HCT116 (cell line): ENCODE data around the gene PRKCA. TPM values are rescaled to one million over a fixed set of nuclear protein-coding genes. Genes with fewer than 3 reads are reported as not detected.

Source experiments
- ATAC-seq: fragments of 200-7000 bp; cut with Tn5 transposase; 2 replicates; pipeline ENCODE4 v1.9.1; 2020; ENCODE audit warnings: mild to moderate bottlenecking, moderate library complexity
- BruUV-seq: library from RNA; stranded (reverse); fragments of 400-500 nt; replicated peaks from 2 replicates; lab custom pipeline; 2021; lab: Mats Ljungman, UMichigan
- CTCF ChIA-PET: fragments of 300-600 bp; sonication (Branson Sonifier 250); formaldehyde crosslinking; loops from one replicate; lab custom pipeline; 2021; ENCODE audit warnings: antibody characterized with exemption; lab: Charles Lee
- POLR2A ChIA-PET: fragments of 300-600, 350-600 bp; sonication (Branson Sonifier 250); formaldehyde crosslinking; loops from one replicate; lab custom pipeline; 2021; ENCODE audit warnings: antibody characterized with exemption; lab: Charles Lee
- RAD21 ChIA-PET, 2 experiments: fragments of 300-600 bp; sonication (Branson Sonifier 250); formaldehyde crosslinking; loops; one replicate each; lab custom pipeline; 2023; ENCODE audit warnings: low total read pairs in 2 of 2; ENCODE audit not compliant: uncharacterized antibody in 2 of 2, unreplicated experiment in 2 of 2, low non-redundant PET in 1 of 2; lab: Charles Lee
- DNase-seq: peaks from one replicate; pipeline ENCODE4 v3.0.0-alpha.2; 2010; ENCODE audit warnings: low read depth, low spot score
- H2AFZ ChIP-seq: fragments of 200-600 bp; shearing (Covaris generic), sonication (generic); 2 replicates; pipeline ENCODE4 v1.6.1; 2017; ENCODE audit warnings: low read depth, mixed run types, mixed read lengths, antibody characterized with exemption, low read length; ENCODE audit not compliant: poor library complexity, severe bottlenecking
- H3K27ac ChIP-seq: 2 replicates; pipeline ENCODE4 v1.5.1; 2012; ENCODE audit warnings: low read depth, low read length
- H3K27me3 ChIP-seq: fragments of 200-600 bp; sonication (generic); 2 replicates; pipeline ENCODE4 v1.6.1; 2016; ENCODE audit warnings: mixed run types, low read length, mixed read lengths; ENCODE audit not compliant: insufficient read depth
- H3K36me3 ChIP-seq, 2 experiments: fragments of 200-500 bp in 1 of 2; fragments of 200-600 bp in 1 of 2; sonication (Bioruptor generic) in 1 of 2; sonication (generic) in 1 of 2; 2 replicates each; pipeline versions ENCODE4 v1.5.1 to v1.6.1; 2014 to 2016; ENCODE audit warnings: low read length in 2 of 2, inconsistent platforms in 1 of 2, mixed read lengths in 1 of 2, mixed run types in 1 of 2; ENCODE audit not compliant: insufficient read depth in 2 of 2, control insufficient read depth in 1 of 2
- H3K4me1 ChIP-seq, 2 experiments: fragments of 200-600 bp in 1 of 2; sonication (generic) in 1 of 2; 2 replicates each; pipeline versions ENCODE4 v1.5.1 to v1.6.1; 2012 to 2017; ENCODE audit warnings: low read length in 2 of 2, inconsistent platforms in 1 of 2, mild to moderate bottlenecking in 1 of 2, mixed read lengths in 1 of 2, mixed run types in 1 of 2, moderate library complexity in 1 of 2; ENCODE audit not compliant: insufficient read depth in 2 of 2, control insufficient read depth in 1 of 2
- H3K4me2 ChIP-seq: fragments of 200-600 bp; sonication (generic); 2 replicates; pipeline ENCODE4 v1.6.1; 2017; ENCODE audit warnings: mixed run types, low read length, mixed read lengths
- H3K4me3 ChIP-seq, 2 experiments: fragments of 200-600 bp in 1 of 2; sonication (generic) in 1 of 2; replicated peaks in 1 of 2; 2 replicates each; pipeline ENCODE4 v1.5.1; 2011 to 2016; ENCODE audit warnings: low read length in 2 of 2, control low read depth in 1 of 2, low read depth in 1 of 2, mild to moderate bottlenecking in 1 of 2, mixed read lengths in 1 of 2, mixed run types in 1 of 2
- H3K79me2 ChIP-seq: fragments of 200-600 bp; sonication (generic); 2 replicates; pipeline ENCODE4 v1.6.1; 2017; ENCODE audit warnings: mild to moderate bottlenecking, mixed run types, low read length, moderate library complexity, mixed read lengths; ENCODE audit not compliant: insufficient read depth
- H3K9ac ChIP-seq: fragments of 200-600 bp; sonication (generic); 2 replicates; pipeline ENCODE4 v1.6.1; 2016; ENCODE audit warnings: low read length, mixed read lengths
- H3K9me2 ChIP-seq: fragments of 200-600 bp; sonication (generic), shearing (Covaris generic); 2 replicates; pipeline ENCODE4 v1.6.1; 2017; ENCODE audit warnings: mixed run types, mild to moderate bottlenecking, moderate library complexity; ENCODE audit not compliant: insufficient read depth
- H3K9me3 ChIP-seq, 2 experiments: fragments of 200-500 bp in 1 of 2; fragments of 200-600 bp in 1 of 2; sonication (Bioruptor generic) in 1 of 2; sonication (generic) in 1 of 2; 2 replicates each; pipeline ENCODE4 v1.6.1; 2014 to 2017; ENCODE audit warnings: low read length in 2 of 2, mixed read lengths in 2 of 2, inconsistent platforms in 1 of 2, low read depth in 1 of 2, mild to moderate bottlenecking in 1 of 2, mixed run types in 1 of 2, moderate library complexity in 1 of 2; ENCODE audit not compliant: control insufficient read depth in 1 of 2, insufficient read depth in 1 of 2
- H4K20me1 ChIP-seq: fragments of 200-600 bp; sonication (generic), shearing (Covaris generic); 2 replicates; pipeline ENCODE4 v1.6.1; 2017; ENCODE audit warnings: mixed run types, mild to moderate bottlenecking, moderate library complexity; ENCODE audit not compliant: insufficient read depth
- CBX3 ChIP-seq: IDR thresholded peaks from 2 replicates; pipeline ENCODE4 v1.6.1; 2012; ENCODE audit warnings: low read depth
- CEBPB ChIP-seq: IDR thresholded peaks from 2 replicates; pipeline ENCODE4 v1.6.1; 2012; ENCODE audit warnings: low read depth
- EGR1 ChIP-seq: IDR thresholded peaks from 2 replicates; pipeline ENCODE4 v1.6.1; 2012; ENCODE audit warnings: low read depth
- ELF1 ChIP-seq: IDR thresholded peaks from 2 replicates; pipeline ENCODE4 v1.6.1; 2012; ENCODE audit warnings: low read depth, borderline replicate concordance
- EZH2phosphoT487 ChIP-seq: fragments of 200-600 bp; IDR thresholded peaks from 2 replicates; pipeline ENCODE4 v1.6.1; 2018; ENCODE audit warnings: antibody characterized with exemption, borderline replicate concordance
- FOSL1 ChIP-seq: IDR thresholded peaks from 2 replicates; pipeline ENCODE4 v1.6.1; 2012; ENCODE audit warnings: low read depth
- JUND ChIP-seq: IDR thresholded peaks from 2 replicates; pipeline ENCODE4 v1.6.1; 2012
- POLR2A ChIP-seq: IDR thresholded peaks from 2 replicates; pipeline ENCODE4 v1.7.0; 2011; ENCODE audit warnings: borderline replicate concordance; ENCODE audit not compliant: insufficient read depth, insufficient read length; ENCODE audit errors: extremely low read depth
- POLR2AphosphoS5 ChIP-seq: IDR thresholded peaks from 2 replicates; pipeline ENCODE4 v1.6.1; 2011; ENCODE audit warnings: mild to moderate bottlenecking, low read depth, low read length, moderate library complexity
- RAD21 ChIP-seq: IDR thresholded peaks from 2 replicates; pipeline ENCODE4 v1.6.1; 2012; ENCODE audit warnings: low read depth, mild to moderate bottlenecking
- SIN3A ChIP-seq: IDR thresholded peaks from 2 replicates; pipeline ENCODE4 v1.6.1; 2012; ENCODE audit warnings: low read depth
- SP1 ChIP-seq: IDR thresholded peaks from 2 replicates; pipeline ENCODE4 v1.6.1; 2012; ENCODE audit warnings: low read depth
- SRF ChIP-seq: IDR thresholded peaks from 2 replicates; pipeline ENCODE4 v1.6.1; 2012; ENCODE audit warnings: low read depth
- TCF7L2 ChIP-seq: IDR thresholded peaks from 2 replicates; pipeline ENCODE4 v1.7.0; 2011; ENCODE audit warnings: borderline replicate concordance, inconsistent platforms; ENCODE audit not compliant: insufficient read depth, insufficient read length; ENCODE audit errors: extremely low read depth
- ZFX ChIP-seq: fragments of 450-650 bp; IDR thresholded peaks from 2 replicates; pipeline ENCODE4 v1.6.1; 2017
- intact Hi-C: fragments of 100-400 bp; cut with micrococcal nuclease; formaldehyde crosslinking; loops from 2 replicates; pipeline ENCODE4 v1.10.0; 2022
- total RNA-seq: library from RNA; stranded (reverse); gene quantifications from one replicate; pipeline ENCODE4 v1.2.1, GENCODE V29; 2021; ENCODE audit not compliant: unreplicated experiment
- TF ChIP-seq, protein P1 (sequence below): IDR thresholded peaks from 2 replicates; pipeline ENCODE4 v1.6.1; 2012
- TF ChIP-seq, protein P2 (sequence below): IDR thresholded peaks from 2 replicates; pipeline ENCODE4 v1.6.1; 2012
- TF ChIP-seq, protein P3 (sequence below): IDR thresholded peaks from 2 replicates; pipeline ENCODE4 v1.6.1; 2012; ENCODE audit warnings: low read depth

The PRKCA gene
- total RNA-seq, 1 experiment from 2014 or later, result 18.8 TPM

DNA sequence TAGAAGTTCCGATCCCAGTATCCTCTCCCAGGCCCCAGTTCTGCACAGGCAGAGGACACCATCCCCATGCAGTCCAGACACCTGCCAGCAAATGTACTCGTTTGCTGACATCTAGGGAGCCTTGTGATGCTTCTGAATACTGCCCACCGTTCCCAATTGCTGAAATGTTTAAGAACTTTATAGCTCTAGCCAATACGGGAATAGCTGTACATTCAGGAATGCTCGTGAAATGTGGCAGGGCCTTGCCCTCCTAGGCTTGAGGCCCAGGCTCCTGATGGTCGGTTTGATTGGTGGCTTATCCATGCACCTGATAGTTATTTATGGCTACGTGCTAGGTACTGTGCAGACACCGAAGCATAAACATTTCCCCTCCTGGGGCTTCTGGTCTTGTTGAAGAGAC, 255.5 kb downstream of the PRKCA start:
- CTCF ChIA-PET, result interaction anchor here (0.8 kb wide), 1 partner anchor 9 kb away, joined by 4 read pairs; no protein-coding TSS in a partner anchor
- no TSS peak for BruUV-seq

DNA sequence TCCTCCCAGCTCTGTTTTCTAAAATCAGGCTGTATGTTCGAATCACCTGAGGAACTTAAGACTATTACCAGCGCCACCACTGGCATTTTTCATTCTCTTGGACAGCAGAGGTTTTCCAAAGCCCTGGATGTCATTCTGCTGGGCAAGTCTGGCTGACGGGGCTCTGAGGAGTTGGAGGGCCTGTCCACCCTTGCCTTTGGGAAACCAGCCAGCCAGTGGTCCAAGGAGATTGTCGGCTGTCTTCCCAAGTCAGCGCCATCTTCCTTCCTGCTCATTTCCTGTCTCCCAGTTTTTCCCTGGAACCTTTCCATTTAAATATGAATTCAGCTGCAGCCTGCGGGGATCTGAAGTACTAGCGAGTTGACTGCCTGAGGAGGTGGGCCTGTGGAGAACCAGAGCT, 258.3 kb downstream of the PRKCA start:
- Histone ChIP-seq H2AFZ (no peak overlapping the region), H3K4me3 (no peak overlapping the region)
- RAD21 ChIA-PET, result no interaction called here
- TF ChIP-seq ELF1 (no peak), SRF (no peak), CEBPB (no peak), RAD21 (no peak), POLR2AphosphoS5 (no peak), FOSL1 (no peak), JUND (no peak), SP1 (no peak), SIN3A (no peak), POLR2A (no peak), TCF7L2 (no peak), EGR1 (no peak)
- TF ChIP-seq, protein P1, sequence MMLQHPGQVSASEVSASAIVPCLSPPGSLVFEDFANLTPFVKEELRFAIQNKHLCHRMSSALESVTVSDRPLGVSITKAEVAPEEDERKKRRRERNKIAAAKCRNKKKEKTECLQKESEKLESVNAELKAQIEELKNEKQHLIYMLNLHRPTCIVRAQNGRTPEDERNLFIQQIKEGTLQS, result no peak
- TF ChIP-seq, protein P2, sequence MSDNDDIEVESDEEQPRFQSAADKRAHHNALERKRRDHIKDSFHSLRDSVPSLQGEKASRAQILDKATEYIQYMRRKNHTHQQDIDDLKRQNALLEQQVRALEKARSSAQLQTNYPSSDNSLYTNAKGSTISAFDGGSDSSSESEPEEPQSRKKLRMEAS, result no peak
- TF ChIP-seq, protein P3, sequence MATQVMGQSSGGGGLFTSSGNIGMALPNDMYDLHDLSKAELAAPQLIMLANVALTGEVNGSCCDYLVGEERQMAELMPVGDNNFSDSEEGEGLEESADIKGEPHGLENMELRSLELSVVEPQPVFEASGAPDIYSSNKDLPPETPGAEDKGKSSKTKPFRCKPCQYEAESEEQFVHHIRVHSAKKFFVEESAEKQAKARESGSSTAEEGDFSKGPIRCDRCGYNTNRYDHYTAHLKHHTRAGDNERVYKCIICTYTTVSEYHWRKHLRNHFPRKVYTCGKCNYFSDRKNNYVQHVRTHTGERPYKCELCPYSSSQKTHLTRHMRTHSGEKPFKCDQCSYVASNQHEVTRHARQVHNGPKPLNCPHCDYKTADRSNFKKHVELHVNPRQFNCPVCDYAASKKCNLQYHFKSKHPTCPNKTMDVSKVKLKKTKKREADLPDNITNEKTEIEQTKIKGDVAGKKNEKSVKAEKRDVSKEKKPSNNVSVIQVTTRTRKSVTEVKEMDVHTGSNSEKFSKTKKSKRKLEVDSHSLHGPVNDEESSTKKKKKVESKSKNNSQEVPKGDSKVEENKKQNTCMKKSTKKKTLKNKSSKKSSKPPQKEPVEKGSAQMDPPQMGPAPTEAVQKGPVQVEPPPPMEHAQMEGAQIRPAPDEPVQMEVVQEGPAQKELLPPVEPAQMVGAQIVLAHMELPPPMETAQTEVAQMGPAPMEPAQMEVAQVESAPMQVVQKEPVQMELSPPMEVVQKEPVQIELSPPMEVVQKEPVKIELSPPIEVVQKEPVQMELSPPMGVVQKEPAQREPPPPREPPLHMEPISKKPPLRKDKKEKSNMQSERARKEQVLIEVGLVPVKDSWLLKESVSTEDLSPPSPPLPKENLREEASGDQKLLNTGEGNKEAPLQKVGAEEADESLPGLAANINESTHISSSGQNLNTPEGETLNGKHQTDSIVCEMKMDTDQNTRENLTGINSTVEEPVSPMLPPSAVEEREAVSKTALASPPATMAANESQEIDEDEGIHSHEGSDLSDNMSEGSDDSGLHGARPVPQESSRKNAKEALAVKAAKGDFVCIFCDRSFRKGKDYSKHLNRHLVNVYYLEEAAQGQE, result no peak
- TF ChIP-seq, all 23 proteins: peak for 0
- Histone ChIP-seq H3K27me3 (no peaks in the 10 kb centered on the region), H3K27ac (no peak overlapping the region), H3K79me2 (no peaks in the 10 kb centered on the region), H3K9me3 (no peaks in the 10 kb centered on the region), H3K9ac (no peak overlapping the region), H3K9me2 (no peaks in the 10 kb centered on the region), H3K4me1 (peaks cover 6 to 12% of the 10 kb centered on the region in 2 experiments; a peak in 3 of 4 replicates), H4K20me1 (no peaks in the 10 kb centered on the region), H3K4me2 (no peak overlapping the region), H3K36me3 (no peaks in the 10 kb centered on the region)
- CTCF ChIA-PET, result no interaction called here
- ATAC-seq (no peak), DNase-seq (no peak)
- BruUV-seq, result no TSS peak
- intact Hi-C loops, result no loop called here
- POLR2A ChIA-PET, result no interaction called here

More for the DNA sequence above, 255.5 kb downstream of the PRKCA start:
- peak; percentile 7; the same call in 1 of the 2 replicates for TF ChIP-seq ZFX
- no peak for TF ChIP-seq POLR2AphosphoS5
- no peak for TF ChIP-seq EZH2phosphoT487
- TF ChIP-seq TCF7L2, result no peak
- TF ChIP-seq CBX3, result no peak
- TF ChIP-seq, all 23 proteins: peak for 1
- no peak for ATAC-seq
- Histone ChIP-seq H2AFZ (no peak overlapping the region), H3K79me2 (no peaks in the 10 kb centered on the region), H3K27ac (no peak overlapping the region), H3K9ac (no peak overlapping the region), H3K9me3 (no peaks in the 10 kb centered on the region), H3K4me3 (no peak overlapping the region), H4K20me1 (no peaks in the 10 kb centered on the region), H3K4me2 (no peak overlapping the region), H3K4me1 (peaks cover 2 to 11% of the 10 kb centered on the region in 2 experiments; a peak in 3 of 4 replicates), H3K36me3 (no peaks in the 10 kb centered on the region), H3K9me2 (no peaks in the 10 kb centered on the region), H3K27me3 (no peaks in the 10 kb centered on the region)
- RAD21 ChIA-PET, result no interaction called here
- intact Hi-C loops, result no loop called here
- POLR2A ChIA-PET, result no interaction called here
- no peak for DNase-seq
